Activated T-helper 9 cell treated with anti-CD3 and anti-CD28 coated beads, Interleukin-2, amount 50 U/mL, for 16 hours (primary cell): Measurements from ENCODE around the gene SEPTIN3.
A peak's percentile ranks its signal among the peaks of the same experiment; 100 is the strongest.

Source experiments
- DNase-seq: peaks from one replicate; pipeline ENCODE4 v3.0.0-alpha.2; 2020; ENCODE audit warnings: low read depth

SEPTIN3 gene, protein sequence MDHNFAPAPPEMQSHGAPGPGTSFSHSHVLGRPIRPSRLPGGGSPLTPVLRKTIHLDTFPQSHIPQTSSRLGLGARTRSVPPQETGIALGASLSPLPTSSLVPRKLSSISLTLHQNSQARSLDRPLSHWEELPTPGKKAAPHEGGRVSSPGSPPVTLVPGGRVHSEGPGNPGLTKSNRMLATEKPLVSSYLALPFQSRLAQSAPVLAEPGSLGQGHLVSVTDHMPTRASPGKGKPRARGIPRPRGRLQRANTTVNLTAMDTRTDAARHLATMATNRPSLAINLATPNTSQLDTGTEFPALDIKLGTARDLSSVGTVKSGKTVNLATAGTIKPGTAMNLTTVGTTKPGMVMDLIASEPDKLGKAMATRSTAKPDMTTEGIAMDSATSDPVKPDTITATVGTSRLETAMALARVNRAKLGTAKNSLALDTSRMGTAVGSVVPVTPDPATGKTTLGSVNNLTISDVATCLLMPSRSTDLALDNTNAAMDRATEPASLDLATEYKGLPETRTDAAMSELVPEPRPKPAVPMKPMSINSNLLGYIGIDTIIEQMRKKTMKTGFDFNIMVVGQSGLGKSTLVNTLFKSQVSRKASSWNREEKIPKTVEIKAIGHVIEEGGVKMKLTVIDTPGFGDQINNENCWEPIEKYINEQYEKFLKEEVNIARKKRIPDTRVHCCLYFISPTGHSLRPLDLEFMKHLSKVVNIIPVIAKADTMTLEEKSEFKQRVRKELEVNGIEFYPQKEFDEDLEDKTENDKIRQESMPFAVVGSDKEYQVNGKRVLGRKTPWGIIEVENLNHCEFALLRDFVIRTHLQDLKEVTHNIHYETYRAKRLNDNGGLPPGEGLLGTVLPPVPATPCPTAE

GRCh38 chr22:41969110-41969646 is at the start of gene SEPTIN3:
Gene SEPTIN3, plus strand, starts transcription at chr22:41969443. Its CDS starts 2,050 bp downstream, at chr22:41971493.
- DNase-seq: no peak

DNA sequence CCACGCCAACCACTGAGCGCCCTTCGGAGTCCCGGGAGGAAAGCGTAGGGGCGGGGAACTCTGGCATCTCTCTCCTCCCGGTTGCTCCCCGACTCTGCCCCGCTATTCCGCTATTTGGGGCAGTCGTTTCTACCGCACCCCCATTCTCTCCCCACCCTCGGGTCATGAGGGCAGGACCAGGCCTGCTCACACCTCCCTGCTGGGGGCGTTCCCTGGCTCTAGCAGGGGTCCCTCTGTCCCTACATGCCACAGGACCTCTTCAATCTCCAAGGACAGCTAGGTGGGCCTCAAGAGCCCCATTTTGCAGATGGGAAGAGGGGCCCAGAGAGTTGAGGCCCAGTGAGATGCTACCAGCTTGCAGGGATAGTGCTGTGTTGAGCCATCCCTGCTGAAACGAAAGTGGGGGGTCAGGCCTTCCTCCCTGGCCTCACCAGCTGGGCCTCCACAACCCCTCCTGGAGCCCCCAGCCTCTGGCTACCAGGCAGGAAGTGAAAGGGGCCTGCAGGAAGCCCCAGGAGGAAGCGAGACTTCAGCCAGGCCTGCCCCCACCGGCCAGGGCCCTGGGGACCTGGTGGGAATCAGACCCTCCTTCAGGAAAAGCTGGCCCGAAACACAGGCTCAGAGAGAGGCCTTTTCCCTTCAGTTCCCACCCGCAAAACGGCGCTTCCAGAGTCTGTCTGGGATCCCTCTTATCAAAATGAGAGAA is 48.8 kb upstream of the SEPTIN3 start:
- no peak for DNase-seq

- no peak for DNase-seq
Measured at GRCh38 chr22:41922328-41922727, 46.9 kb upstream of the SEPTIN3 start.

DNA sequence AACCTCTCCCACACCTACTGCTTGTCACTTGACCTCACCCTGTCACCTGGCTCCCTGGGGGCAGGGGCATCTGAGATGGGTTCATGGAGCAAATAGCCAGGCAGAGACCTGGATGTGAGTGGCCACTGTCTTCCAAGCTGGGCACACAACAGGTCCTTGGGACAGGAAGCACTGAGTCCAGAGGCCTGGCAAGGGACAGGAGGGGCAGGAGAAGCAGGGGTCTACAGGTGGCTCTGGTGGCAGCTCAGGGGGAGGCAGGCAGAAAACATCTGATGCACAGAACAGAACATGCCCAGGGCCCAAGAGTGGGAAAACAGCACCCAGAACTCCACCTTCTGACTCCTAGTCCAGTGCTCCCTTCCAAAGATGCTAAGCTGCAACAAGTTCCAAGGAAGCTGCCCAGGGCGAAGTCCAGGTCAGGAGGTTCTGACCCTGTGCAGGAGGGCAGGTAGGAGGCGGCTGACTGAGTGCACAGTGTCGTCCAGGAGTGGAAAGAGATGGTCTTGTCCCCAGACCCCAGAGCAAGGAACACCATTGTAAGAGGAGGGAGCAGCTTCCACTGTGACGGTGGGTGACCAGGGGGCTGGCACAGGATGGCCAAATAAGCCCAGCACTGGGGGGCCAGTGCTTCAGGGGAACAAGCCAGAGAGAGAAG is 46.2 kb upstream of the SEPTIN3 start:
- DNase-seq: no peak

- no peak for DNase-seq
Measured at GRCh38 chr22:41923595-41924276, 45.5 kb upstream of the SEPTIN3 start.

DNA sequence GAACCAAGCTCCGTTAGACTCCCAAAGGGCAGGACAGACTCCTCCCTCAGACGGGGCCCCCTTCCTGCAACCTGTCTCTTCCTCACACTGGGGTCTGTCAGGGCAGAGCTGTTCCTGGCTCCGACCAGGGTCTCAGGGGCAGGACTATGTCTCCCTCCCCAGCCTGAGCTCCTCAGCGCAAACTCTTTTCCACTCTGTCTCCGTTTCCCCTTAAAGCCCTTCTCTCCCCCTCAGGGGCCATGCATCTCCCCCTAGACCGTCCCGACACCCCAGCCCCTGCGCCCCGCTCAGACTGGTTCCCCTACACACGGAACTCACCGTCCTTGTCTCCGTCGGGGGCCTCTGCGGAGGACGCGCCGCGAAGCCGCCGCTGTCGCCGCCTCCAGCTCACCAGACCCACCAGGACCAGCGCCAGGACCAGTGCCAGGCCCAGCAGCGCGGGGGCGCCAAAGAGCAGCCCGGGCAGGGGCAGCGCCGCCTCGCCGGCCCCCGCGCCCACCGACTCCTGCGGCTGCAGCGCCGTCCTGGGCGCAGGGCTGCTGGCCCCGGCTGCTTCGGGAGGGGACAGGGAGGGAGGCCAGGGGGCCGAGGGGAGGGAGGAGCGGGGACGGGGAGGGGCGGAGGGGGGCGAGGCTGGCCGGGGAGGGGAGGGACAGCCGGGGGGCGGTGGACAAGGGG is 43.3 kb upstream of the SEPTIN3 start:
- DNase-seq: peak; percentile 74

DNA sequence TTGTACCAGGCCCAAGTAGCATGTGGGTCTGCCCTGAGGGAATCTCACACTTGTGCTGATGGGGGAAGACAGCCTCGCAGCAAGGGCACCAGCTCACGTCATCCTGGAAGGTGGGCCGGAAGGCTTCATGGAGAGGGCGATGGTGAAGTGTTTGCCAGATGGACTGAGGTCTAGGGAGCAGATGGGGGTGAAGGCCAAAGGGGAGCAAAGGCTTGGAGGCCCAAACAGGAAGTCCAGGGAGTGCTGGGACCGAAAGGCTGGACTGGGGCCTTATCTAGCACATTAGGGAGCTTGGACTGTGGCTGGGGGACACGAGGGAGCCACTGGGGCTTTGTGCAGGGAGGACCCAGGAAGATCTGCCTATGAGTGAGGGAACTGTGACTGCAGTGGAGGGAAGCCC is 41.4 kb upstream of the SEPTIN3 start:
- DNase-seq: no peak

- no peak for DNase-seq
Measured at GRCh38 chr22:41928593-41929417, 40.4 kb upstream of the SEPTIN3 start.

- DNase-seq: no peak
Measured at GRCh38 chr22:41929418-41929810, 39.8 kb upstream of the SEPTIN3 start.

- DNase-seq: no peak
Measured at GRCh38 chr22:41931701-41932269, 37.5 kb upstream of the SEPTIN3 start.

- DNase-seq: no peak
Measured at GRCh38 chr22:41932353-41932752, 36.9 kb upstream of the SEPTIN3 start.

DNA sequence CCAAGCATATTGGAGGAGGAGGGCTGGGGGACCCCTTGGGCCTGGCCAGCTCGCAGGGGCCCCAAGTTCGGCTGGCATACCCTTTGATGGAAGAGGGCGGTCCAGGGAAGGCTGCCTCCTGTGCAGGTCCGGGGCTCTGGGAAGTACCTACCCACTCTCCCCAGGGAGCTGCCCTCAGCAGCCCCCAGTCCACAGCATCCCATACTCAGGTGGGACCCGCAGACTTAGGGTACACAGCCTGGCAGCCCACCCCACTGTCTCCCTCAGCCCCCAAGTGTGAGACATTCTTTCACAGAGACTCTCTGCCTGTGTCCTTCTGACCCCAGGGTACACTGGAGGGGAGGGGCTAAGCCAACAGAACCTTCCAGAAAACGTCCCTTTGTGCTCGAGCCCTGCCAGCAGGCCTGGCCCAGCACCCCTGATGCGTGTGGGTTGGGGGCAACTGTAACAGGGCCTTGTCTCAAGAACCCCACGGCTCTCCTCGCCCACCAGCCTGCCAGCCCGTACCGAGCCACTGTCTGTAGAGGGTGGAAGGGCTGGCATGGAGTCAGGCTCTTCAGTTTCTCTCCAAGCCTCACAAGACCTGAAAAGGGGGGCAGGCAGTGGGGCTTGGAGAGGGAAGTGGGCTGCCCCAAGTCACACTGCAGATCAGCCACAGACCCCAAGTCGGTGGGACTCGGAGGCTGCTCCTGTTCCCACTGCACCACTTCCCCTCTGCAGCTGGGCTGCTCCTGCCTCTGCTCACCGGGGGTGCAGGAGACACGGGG is 35.6 kb upstream of the SEPTIN3 start:
- DNase-seq: no peak

DNA sequence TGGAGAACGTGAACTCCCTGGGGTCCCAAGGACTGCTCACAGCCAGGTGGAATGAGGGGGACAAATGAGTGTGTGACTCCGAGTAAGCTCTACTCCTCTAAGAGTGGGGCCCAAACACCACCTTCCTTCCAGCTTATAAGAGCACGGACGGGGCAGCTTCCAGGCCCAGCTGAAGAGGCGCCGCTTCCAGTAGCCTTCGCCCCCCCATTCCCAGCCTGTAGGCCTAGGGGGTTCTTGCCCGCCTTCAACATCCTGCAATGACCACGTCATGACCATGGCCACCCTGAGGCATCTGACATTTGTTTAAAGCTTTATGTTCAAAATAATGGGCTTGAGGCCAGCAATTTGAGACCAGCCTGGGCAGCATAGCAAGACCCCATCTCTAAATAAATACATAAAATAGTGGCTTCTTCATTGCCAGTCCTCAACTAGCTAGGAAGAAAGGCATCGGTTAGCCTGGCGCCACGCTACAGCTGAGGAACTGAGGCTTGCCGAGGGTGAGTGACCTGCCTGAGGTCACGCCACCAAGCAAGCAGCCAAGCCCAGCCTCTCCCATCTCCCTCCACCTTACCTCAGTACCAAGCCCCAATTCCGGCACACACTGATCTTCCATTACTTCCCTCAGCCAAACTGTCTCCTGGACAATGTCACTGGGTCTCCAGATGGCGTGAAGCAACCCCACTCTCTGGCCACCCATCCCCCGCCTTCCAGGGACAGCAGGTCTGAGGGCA is 34.8 kb upstream of the SEPTIN3 start:
- no peak for DNase-seq

- no peak for DNase-seq
Measured at GRCh38 chr22:41935015-41935351, 34.3 kb upstream of the SEPTIN3 start.

DNA sequence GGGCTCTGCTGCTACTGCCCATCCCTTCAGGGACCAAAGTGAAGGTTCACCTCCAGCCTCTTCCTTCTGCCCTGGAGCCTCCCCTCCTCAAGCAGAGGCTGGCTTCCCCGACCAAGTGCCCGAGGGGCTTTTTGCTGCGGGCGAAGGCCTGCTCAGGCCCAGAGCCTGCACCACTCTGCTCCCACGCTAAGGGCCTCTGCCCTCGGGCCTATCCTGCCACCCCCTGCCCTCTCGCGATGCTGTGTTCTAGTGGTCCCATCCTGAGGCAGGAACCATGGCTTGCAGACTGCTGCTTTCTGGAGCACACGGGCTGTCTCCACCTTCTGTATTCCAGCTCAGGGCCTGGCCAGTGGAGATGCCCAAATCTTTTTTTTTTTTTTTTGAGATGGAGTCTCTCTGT is 33.7 kb upstream of the SEPTIN3 start:
- DNase-seq: no peak

- DNase-seq: no peak
Measured at GRCh38 chr22:41936894-41937169, 32.4 kb upstream of the SEPTIN3 start.

- peak; percentile 92 for DNase-seq
Measured at GRCh38 chr22:41939981-41940831, 29.0 kb upstream of the SEPTIN3 start.
